Measurements from ENCODE around the gene ESRRG. TPM values are rescaled to one million over a fixed set of nuclear protein-coding genes. Genes with fewer than 3 reads are reported as not detected.

ESRRG gene
- total RNA-seq, 1 donor from 2014 or later = not detected

DNA sequence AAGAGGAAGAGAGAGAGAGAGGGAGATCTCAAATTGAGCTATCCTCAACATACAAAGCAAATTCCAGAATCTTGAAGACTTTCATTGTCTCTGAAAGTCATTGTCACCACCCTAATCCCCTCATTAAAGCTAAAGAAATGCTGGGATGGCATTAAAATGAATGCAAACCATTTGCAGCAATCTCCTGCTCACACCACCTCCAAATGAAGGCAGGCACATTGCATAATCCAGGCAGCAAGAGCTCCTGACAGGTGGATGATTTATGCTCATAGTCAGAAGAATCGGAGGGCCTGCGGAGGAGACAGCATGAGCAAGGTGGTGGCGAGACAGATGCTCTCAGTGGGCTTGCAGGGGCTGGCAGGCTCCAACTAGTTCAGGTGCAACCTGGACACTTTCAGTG is 90.2 kb downstream of the ESRRG start:
- intact Hi-C loops (cut with micrococcal nuclease) = no loop called here

DNA sequence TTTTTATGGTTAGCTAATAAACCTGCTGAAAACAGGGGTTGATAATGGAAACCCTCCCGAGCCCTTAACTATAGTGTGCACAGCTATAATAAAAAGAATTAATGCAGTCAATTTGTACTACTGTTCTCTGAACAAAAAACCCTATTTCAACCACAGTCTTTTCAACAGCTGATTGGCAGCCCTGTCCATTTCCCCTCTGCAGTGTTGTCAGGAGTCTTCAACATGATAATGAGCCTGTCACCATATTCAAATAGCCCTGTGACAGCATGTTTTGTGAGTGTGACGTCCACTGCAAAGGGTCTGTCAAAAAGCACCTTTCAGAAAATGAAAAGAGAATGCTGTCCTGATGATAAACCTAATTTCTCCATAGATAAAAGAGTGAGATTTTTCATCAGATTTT is 92.7 kb downstream of the ESRRG start:
- intact Hi-C loops (cut with micrococcal nuclease) = no loop called here

DNA sequence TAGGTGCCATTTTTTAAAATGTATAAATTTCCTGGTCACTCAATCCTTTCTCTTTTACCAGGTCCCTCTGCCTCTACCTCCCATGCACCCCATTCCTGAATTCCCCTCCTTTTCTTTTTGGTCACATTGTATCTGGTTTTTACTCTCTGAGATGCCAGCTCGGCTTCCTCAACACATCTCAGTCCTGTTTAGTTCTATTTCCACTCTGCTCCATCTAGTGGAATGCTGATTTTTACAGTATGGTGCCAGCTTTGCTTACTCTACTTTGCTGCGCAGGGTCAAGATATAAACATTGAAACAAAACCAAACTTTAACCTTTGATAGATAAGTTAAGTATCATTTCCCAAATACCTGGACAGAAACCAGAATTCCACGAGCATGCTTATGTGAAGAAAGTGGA is 96.0 kb downstream of the ESRRG start:
- intact Hi-C loops (cut with micrococcal nuclease) = no loop called here

DNA sequence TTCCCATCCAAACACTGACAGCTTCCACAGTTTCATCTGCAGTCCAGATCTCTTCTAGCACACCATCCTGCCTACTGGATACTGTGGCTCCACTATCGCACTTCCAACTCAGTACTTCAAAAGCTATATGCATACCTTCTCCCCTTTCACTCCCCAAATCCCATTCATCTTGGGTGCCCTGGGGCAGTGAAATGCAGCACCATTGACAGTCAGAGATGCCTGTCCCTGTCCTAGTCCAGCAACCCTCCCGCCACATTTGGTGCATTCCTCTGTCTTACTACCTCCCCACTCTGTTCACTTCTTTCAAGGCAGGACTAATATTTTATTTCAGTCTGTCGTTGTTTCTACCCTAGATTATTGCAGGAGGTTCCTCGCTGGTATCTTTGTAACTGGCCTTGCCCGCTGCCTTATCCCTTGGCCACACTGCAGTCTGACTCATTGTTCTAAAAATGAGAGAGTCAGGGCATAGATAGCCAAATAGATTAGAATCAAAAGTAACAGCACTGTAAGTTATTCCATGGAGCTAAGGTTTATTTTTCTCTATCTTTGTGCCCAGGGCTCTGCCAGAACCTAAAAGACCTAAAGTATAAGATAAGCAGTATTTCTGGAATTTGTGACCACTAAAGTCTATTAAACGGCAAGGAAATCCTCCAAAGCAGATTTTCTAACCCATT is 96.7 kb downstream of the ESRRG start:
- intact Hi-C loops (cut with micrococcal nuclease) = no loop called here

DNA sequence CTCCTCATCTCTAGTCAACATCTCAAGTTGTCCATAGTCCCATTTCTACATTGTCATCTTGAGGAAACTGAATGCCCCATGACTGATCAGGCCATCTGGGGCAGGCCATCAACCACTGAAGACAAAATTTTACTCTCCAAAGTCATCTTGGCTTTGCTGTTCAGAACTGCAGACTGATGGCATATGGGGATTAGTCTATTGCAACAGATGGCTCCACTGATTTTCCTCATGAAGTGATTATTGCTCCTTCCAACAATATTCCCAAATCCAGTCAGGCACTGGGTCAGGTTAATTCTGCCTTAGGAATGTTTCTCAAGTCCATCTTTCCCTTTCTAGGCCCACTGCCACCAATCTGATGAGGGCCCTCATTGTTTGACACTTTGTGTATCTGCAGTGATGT is 101.7 kb downstream of the ESRRG start:
- intact Hi-C loops (cut with micrococcal nuclease) = no loop called here

DNA sequence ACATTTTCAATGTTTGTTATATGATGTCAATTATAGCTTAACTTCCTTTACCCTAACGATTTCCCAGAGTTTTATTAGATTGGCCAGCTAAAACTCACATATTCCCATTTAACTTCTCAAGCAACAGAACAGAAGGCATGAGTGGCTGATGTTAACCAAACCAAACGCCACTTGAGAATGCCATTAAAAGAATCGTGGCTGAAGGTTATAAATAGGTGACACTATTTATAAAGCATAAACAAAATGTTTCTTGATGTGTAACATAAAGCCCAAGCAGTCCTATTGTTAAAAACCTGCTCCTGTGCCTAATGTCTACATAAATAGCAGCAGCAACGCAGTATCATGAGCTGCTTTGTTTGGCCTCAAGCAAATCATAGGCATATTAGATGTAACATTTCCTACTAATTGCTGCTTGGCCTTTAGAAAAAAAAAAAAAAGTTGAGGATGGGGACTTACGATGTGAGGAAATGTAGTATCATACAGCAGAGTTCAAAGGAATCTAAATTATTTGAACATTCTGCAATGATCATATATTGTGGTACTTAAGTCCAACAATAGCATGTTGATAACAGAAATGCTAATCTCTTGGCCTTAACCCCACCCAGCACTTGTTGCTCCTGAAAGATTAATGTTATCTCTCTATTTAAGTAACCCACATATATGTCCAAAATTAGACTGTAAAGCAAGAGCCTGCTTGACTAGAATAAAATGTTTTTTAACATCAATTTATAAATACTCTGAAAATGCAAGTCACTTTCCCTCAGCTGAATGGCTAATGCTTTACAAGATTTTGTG is 106.0 kb downstream of the ESRRG start:
- intact Hi-C loops (cut with micrococcal nuclease) = no loop called here

DNA sequence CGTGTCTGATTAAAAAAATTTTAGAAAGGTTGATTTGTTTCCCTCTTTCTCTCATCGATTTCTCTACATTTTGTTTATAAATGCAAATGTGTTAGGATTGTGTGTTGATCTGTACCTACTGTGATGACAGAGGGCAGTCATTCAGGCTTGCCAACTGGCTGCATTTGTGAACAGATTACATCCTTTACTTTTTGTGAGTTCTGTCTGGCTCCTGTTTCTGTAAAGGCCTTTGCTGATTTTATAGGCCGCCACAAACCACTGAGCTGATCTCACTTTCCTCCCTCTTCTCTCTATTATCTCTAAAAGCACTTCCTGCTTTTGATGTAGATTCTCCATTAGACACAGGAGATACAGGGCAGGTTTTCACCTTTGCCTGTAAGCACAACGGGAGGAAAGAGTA is 106.8 kb downstream of the ESRRG start:
- intact Hi-C loops (cut with micrococcal nuclease) = no loop called here

DNA sequence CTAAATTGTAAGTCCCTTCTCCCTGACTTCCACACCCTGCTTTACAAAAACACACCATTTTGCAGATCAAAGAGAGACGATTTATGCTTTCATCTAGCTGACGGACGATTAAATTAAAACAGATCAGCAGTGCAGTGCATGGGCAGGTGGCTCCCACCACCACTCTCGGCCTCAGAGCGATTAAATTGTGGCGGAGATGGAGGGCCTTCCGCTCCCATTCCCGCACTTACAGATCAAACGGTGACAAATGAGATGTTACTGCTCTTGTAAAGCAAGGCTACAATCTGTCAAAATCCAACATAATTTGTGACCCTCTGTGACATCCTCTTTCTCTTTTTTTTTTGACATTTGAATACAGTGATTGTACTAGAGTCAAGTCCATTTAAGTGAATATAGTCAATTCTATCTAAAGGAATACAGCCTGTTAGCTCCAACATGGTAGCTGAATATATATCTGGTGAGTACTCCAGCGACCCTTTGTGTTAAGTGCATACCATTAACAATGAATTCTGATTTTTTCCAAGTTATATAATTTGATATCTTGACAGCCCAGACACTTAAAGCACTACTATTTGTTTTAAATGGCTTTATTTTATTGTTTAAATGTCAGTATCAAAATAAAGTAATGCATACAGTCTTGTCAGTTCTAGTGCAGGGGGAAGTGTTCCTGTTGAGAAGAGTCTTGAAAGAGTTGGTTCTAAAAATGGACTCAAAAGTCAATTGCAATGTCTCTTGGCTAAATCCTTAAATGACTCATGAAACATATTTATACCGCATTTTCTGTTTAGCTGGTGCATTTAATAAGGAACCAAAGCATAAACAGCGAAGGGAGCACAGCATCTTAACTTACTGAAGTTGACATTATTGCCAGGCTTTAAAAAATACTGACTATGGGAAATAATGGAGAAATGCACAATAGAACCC is 109.0 kb downstream of the ESRRG start:
- intact Hi-C loops (cut with micrococcal nuclease) = no loop called here

DNA sequence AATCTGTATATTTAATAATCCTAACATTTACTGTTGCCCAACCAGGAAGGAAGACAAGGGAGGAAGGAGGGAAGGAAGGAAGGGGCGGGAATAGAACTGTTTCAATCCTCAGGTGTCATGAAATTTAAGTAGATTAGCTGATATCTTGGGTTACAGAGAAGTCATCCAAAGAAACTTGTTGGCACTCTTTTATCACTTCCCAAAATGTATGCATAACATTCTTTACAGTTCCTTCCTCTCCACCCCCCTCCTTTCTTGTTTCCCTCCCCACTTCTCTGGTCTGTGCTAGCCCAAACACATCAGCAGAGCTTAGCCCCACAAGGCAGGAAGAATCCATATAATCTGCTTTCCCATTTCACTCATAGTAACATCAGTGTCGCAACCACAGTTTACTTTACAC is 110.9 kb downstream of the ESRRG start:
- intact Hi-C loops (cut with micrococcal nuclease) = no loop called here

DNA sequence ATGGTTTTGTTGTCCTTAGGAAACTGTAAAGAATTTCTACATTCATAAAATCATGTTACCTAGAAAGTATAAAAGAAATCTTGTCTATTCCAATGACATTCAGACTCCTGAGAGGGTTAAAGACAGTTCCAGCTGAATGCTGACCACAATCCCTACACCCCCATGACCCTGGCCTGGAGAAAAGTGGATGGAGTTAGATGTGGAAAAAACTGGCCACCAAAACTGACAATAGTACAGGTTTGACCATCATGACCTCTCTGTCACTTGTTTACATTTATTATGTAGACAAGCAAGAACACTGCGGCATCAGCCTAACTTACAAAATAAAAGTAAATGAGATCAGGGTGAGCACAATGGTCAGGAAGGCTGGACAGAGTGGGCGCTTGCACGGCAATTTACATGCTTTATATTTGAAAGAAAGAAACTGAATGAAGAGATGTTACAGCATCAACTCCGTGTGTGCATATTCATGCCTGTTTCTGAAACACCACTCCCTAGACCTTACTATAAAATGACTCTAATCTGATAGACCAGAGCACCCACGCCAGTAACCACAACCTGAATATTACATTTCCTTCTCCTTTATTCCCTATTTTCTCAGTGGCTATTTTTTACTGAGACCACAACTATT is 116.0 kb downstream of the ESRRG start:
- intact Hi-C loops (cut with micrococcal nuclease) = no loop called here

DNA sequence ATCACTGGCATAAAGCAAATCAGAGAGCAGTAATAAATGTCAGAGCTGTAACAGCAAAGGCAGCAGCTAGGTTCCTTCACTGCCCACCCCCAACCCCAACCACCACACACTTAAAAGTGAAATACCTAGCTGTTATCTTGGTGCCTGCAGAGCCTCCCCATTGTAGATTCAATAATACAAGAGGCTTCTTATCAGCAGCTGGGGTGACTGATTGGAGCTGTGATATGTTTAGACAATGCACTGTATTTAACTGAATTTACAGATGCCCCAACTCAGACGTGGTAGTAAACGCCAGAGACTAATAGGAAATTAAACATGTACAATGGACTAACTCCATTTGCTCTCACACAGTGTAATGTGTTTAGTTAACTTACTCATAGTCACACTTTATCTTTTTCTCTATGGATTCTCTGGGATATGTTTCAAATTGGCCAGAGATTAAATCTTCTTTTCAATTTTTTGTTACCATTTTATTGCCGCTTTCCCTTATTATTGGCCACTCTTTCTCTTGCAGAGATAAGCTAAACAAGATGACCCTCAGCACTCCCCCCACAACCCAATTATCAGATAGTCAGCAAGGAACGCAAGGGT is 117.1 kb downstream of the ESRRG start:
- intact Hi-C loops (cut with micrococcal nuclease) = no loop called here

DNA sequence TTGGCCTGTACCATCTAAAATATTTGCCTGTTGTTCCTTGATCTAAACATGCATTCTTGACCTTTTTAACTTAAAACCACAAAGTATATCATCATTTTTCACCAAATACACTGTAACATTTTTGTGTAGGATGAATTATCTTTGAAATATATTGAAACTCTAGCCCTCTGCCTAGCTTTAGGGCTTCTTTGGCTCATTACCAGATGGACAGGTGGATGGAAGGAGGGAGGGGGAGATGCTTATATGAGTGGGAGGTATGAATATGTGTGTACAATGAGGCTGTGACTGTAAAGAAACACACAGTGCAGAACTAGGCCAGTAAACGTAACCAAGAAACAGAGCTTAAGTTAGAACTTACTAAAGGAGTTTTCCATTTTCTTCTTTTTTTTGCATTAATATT is 118.5 kb downstream of the ESRRG start:
- intact Hi-C loops (cut with micrococcal nuclease) = no loop called here

DNA sequence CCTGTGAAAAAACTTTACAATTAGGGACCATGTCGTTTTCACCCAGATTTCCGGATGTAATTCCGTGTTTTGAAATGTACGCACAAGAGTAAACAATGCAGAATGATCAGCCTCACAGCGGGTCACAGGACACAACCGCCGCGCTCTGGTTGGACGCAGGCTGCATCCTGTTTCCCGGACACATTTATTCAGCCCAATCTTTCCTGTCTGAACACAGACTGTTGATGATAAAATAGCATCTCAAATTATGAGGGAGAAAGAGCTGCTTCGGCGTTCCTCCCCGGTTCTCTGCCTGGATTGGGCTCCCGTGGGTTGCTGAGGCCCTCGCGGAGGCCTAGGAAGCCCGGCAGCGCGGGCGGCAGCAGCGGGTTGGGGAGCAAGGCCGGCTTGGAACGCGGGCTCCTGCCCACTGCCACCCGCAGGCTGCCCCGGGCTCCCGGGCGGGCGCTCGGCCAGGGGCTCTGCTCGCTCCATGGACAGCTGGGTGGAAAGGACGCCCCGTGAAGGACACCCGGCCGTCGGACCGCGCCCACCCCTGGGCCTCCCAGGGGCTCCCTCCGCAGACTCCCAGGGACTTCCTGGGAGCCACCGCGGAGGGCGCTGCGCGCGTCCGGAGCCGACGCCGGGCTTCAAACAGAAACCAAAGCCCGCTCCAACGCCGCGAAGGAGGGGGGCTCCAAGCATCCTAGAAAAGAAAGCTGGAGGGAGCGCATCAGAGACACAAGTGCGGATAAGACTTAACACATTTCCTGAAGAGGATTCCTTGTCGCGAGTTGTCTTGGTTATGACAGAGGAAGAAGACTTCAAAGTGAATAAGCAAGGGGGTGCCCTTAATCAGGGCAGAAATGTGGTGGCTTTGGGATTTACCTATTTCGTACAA is 122.3 kb downstream of the ESRRG start:
- intact Hi-C loops (cut with micrococcal nuclease) = no loop called here

DNA sequence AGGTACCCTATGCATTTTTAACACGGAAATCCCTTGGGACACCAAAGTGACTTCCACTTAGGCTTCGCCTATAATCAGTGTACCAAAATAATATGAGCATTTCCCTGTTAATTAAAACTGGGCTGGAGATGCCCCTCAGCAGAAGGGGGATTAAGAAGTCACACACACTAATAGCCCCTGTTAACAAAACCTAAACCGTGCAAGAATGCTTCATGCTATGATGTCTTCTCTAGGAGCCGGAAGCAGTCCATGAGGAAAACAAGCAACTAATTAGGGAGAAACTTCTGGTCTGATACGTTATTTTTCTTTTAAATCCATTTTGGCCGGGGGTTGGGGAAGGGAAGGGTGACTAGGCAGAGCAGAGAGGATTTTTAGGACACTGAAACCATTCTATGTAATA is 123.4 kb downstream of the ESRRG start:
- intact Hi-C loops (cut with micrococcal nuclease) = no loop called here

DNA sequence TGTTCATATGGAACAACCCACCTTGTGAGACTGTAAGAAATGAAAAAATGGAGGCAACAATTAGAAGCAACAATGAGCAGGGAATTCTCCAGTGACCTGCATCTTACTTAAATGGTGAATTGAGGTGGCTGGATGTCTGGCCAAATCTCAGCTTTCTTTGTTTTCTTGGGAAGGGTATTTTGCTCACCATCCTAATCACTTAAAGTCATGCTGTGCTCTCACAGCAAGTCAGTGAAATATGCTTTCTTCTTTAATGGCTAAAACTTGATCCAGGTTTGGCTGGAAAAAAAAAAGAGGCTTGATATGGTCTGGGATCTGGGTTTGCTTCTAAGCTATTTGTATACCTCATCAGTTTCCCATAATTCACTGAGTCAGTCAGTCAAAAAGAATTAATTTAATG is 124.8 kb downstream of the ESRRG start:
- intact Hi-C loops (cut with micrococcal nuclease) = no loop called here

DNA sequence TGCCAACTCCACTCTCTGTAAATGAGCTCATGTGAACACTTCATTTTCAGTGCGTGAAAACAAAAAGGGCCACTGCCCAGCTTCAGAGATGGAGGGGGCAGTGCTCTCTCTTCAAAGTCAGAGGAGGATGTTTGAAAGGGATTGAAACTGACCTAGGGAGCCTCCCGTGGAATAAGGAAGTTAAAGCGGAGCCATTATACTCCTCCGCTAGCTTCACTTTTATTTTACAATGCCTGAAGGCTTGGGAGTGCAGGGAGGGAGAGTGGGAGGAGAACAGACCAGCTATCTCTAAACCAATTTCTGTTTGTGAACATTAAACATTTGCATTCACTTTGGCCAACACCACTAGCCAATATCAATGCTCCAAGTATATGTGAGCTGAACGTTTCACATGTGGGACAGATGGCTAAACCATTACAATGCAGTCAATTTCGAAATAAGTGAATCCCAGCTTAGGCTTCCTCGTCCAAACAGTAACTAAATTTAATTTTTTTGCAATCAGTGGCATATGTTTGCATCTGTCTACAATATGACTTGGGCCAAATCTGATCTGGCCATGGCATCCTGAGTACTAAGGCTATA is 126.9 kb downstream of the ESRRG start:
- intact Hi-C loops (cut with micrococcal nuclease) = no loop called here

DNA sequence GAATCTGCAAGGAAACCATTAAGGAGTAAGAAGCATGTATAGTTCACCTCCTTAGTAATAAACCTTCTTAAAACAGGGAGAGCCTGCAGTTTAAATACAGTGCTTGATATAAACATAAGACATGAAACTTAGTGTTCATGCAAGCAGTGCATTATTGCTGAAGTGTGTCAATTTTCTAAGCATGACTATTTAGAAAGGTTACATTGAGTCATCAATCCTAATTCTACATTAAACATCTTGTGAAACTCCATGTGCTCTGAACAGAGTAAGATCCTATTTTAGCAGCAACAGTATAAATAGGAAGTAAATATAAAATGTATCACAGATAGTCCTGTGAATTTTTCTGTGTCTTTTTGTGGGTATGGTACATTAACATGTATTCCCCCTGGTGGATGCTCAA is 135.5 kb downstream of the ESRRG start:
- intact Hi-C loops (cut with micrococcal nuclease) = no loop called here

DNA sequence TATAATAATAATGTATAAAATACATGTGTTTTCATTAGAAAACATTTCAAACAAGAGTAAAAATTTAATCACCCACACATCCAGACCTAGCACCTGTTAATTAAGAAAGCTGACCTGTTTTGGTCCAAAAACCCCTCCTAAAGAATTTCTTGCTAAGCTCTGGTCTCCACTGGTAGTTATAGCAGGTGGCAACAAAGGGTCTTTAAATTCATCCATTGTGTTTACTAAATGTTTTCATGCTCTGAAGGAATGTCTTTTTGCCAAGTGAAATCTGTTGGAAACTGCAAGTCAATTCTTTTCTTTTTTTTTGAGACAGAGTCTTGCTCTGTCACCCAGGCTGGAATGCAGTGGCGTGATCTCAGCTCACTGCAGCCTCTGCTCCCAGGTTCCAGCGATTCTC is 141.1 kb downstream of the ESRRG start:
- intact Hi-C loops (cut with micrococcal nuclease) = no loop called here

DNA sequence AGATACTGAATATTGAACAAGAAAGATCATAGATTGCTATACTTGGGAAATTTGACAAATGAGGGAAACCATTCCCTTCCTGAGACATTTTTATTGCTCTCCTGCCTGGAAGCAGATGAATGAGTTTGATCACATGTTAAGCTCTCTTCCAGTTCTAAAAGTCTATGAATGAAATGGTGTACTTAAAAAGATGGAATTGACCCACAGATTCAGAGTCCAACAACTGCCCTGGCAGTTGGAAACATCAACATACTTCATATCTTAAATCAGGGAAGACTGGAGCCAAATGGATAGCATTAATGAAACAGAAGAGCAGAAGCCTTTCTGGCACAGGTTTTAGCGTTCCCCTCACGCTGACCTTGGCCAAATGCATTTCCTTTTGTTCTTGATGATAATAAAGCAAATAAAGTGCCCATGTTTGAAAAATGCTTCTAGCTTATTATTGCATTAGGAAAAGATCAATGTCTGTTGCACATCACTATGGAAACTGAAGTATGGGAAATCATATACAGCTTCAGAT is 142.6 kb downstream of the ESRRG start:
- intact Hi-C loops (cut with micrococcal nuclease) = no loop called here
